ENCODE results near the gene LGALS3BP.

GRCh38 chr17:78986048-78986648, 6.4 kb upstream of the LGALS3BP start:
- peak; percentile 13 to 39 (median 22) for TF ChIP-seq CTCF (IDR thresholded peaks at IDR 0.05)
- TF ChIP-seq POLR2A (IDR thresholded peaks at IDR 0.05): no peak

Data from esophagus squamous epithelium (tissue), 4 donors.